Uterus (tissue), 2 donors: Measurements from ENCODE around the gene RNF114.

Experiments used
- CTCF ChIP-seq, 4 experiments: fragments of 200-600 bp in 2 of 4; fragments of 450-650 bp in 2 of 4; sonication (generic) in 2 of 4; IDR thresholded peaks; one replicate each; pipeline ENCODE4 v1.5.1; 2016 to 2019; ENCODE audit warnings: antibody characterized with exemption in 4 of 4, mild to moderate bottlenecking in 2 of 4, moderate library complexity in 1 of 4
- POLR2A ChIP-seq, 2 donors: fragments of 450-650 bp; IDR thresholded peaks; one replicate each; pipeline ENCODE4 v1.6.1; 2016; ENCODE audit warnings: antibody characterized with exemption in 2 of 2, mild to moderate bottlenecking in 1 of 2, moderate library complexity in 1 of 2

GRCh38 chr20:49970498-49970897 lies 34.3 kb downstream of the RNF114 start:
- TF ChIP-seq POLR2A (IDR thresholded peaks at IDR 0.05), result no peak
- TF ChIP-seq CTCF (IDR thresholded peaks at IDR 0.05), result no peak
